KMS-11 (cell line): ENCODE results near the gene TMEM126A.

ENCODE experiments used
- H2AFZ ChIP-seq: fragments of 200-600 bp; sonication (generic); 2 replicates; pipeline ENCODE4 v1.6.1; 2016; ENCODE audit warnings: antibody characterized with exemption, mixed run types, low read depth
- H3K27ac ChIP-seq: fragments of 200-600 bp; sonication (generic); 2 replicates; pipeline ENCODE4 v1.6.1; 2016; ENCODE audit warnings: mild to moderate bottlenecking, mixed run types
- H3K27me3 ChIP-seq: fragments of 200-600 bp; sonication (generic); 2 replicates; pipeline ENCODE4 v1.6.1; 2017; ENCODE audit warnings: mild to moderate bottlenecking, low read depth, mixed run types, moderate library complexity; ENCODE audit not compliant: insufficient read depth
- H3K36me3 ChIP-seq: fragments of 200-600 bp; sonication (generic); 2 replicates; pipeline ENCODE4 v1.6.1; 2017; ENCODE audit warnings: mild to moderate bottlenecking, mixed run types; ENCODE audit not compliant: insufficient read depth
- H3K4me1 ChIP-seq: fragments of 200-600 bp; sonication (generic); 2 replicates; pipeline ENCODE4 v1.6.1; 2016; ENCODE audit warnings: mild to moderate bottlenecking, low read depth, mixed run types; ENCODE audit not compliant: poor library complexity, severe bottlenecking
- H3K4me2 ChIP-seq: fragments of 200-600 bp; sonication (generic); 2 replicates; pipeline ENCODE4 v1.7.0; 2016; ENCODE audit warnings: mild to moderate bottlenecking, mixed run types
- H3K4me3 ChIP-seq: fragments of 200-600 bp; sonication (generic); IDR thresholded peaks from 2 replicates; pipeline ENCODE4 v1.6.1; 2017; ENCODE audit warnings: low read depth, low read length, mixed read lengths; ENCODE audit not compliant: insufficient read depth
- H3K79me2 ChIP-seq: fragments of 200-600 bp; sonication (generic); 2 replicates; pipeline ENCODE4 v1.6.1; 2016; ENCODE audit warnings: low read depth, mixed run types; ENCODE audit not compliant: insufficient read depth
- H3K9ac ChIP-seq: fragments of 200-600 bp; sonication (generic); 2 replicates; pipeline ENCODE4 v1.6.1; 2016; ENCODE audit warnings: mild to moderate bottlenecking, mixed run types
- H4K20me1 ChIP-seq: fragments of 200-600 bp; sonication (generic); 2 replicates; pipeline ENCODE4 v1.6.1; 2016; ENCODE audit warnings: mild to moderate bottlenecking, mixed run types; ENCODE audit not compliant: insufficient read depth
- CTCF ChIP-seq: fragments of 200-600 bp; sonication (generic); conservative IDR thresholded peaks from 2 replicates; pipeline ENCODE4 v1.6.1; 2017; ENCODE audit warnings: low read depth, mild to moderate bottlenecking, antibody characterized with exemption, low read length, moderate library complexity, mixed read lengths

Gene TMEM126A

DNA sequence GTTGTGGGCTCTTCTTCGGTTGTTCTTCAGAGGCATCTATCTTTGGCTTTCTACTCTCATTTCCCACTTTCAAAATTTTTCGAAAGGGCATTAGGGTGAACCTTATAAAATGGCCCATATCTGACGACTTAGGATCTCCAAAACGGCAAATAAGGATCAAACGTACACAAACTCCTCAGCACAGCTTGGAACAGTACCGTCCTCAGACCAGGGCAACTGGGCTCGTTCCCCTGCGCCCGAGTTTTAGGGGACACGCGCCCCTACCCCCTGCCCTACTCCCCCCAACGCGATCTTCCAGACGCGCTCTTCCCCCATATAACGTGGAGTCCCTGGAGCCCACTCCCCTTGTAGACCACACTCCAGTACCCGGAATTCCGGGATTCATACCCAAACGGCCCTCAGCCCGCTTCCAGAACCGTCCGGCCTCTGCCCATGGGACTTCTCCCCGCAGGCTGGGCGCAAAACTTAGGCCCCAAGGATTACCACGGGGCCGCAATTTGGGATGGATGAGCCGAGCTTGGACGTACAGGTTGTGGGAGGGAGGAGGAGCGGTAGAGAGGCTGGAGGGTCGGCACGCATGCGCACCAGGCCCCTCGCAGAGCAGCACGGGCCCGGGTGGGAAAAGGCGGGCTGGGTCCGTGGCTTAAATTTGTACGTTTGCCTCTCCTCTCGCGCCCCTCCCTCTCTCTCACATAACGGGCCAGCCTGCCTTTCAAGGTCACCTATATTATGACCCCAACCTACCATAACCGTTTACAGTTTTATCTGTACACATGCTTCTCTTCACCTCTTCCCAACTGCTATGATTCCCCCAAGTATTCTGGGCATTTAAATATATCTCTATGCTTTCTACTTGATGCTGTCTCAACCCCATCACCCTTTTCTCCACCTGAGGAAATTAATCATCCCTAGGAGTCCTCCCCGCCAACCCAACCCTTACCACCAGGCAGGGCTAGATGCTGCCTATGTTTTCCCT is 34.9 kb downstream of the TMEM126A start:
- Histone ChIP-seq H4K20me1 (no peaks in the 10 kb centered on the region), H3K9ac (peak overlapping the region; percentile 70), H3K4me2 (peak overlapping the region; percentile 70), H2AFZ (peak overlapping the region; percentile 96), H3K27ac (0 out of 2 replicates have a peak overlapping the region, but pooled peaks have one; percentile 23), H3K36me3 (no peaks in the 10 kb centered on the region), H3K79me2 (no peaks in the 10 kb centered on the region), H3K27me3 (no peaks in the 10 kb centered on the region), H3K4me1 (peaks cover 14% of the 10 kb centered on the region), H3K4me3 (no peak overlapping the region)
- no peak for TF ChIP-seq CTCF

GRCh38 chr11:85685125-85685819 is 37.5 kb downstream of the TMEM126A start:
- Histone ChIP-seq H3K36me3 (no peaks in the 10 kb centered on the region), H3K27ac (no peak overlapping the region), H3K79me2 (no peaks in the 10 kb centered on the region), H2AFZ (no peak overlapping the region), H3K4me1 (peaks cover 14% of the 10 kb centered on the region), H3K27me3 (no peaks in the 10 kb centered on the region), H3K4me3 (no peak overlapping the region), H3K9ac (no peak overlapping the region), H3K4me2 (no peak overlapping the region), H4K20me1 (no peaks in the 10 kb centered on the region)
- no peak for TF ChIP-seq CTCF

GRCh38 chr11:85685820-85686459 is 38.2 kb downstream of the TMEM126A start, which contains the start of gene CCDC89:
CCDC89 (minus strand) TSS chr11:85686195; CDS start chr11:85686130, 65 bp downstream.
- Histone ChIP-seq H2AFZ (no peak within 1 kb of the TSS), H3K4me2 (no peak within 1 kb of the TSS), H3K27me3 (no peaks in the 10 kb centered on the region), H3K79me2 (no peaks in the 10 kb centered on the region), H3K4me1 (peaks cover 11% of the 10 kb centered on the region), H3K4me3 (no peak within 1 kb of the TSS), H4K20me1 (no peaks in the 10 kb centered on the region), H3K27ac (no peak within 1 kb of the TSS), H3K36me3 (no peaks in the 10 kb centered on the region), H3K9ac (no peak within 1 kb of the TSS)
- no peak for TF ChIP-seq CTCF

DNA sequence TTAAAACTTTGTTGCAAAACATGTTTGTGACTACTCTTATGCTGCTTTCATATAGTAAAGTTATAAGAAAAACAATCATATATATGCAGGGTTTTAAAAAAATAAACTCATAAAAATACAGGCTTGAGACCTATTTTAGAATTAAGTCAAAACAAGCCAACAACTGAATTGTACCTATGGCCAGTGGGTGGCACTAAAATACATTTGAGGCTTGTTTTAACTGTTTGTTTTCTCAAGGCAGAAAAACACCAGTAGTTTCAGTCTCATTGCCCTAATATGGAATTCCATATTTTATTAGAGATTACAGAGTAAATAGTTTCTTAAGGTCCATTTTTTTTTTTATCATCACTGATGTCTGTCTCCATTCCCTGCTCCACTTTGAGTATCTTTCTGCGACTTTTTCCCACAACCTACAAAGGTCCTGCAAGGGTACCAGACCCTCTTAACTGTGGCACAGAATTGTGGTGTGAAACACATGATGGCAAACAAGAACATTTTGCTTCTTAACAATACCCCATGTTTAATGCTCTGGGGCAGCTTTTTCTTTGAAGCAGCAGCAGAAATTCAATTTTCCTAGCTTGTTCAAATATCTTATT is 46.7 kb downstream of the TMEM126A start:
- Histone ChIP-seq H3K4me1 (no peaks in the 10 kb centered on the region), H3K27ac (no peak overlapping the region), H3K4me2 (no peak overlapping the region), H3K27me3 (no peaks in the 10 kb centered on the region), H4K20me1 (no peaks in the 10 kb centered on the region), H3K36me3 (no peaks in the 10 kb centered on the region), H2AFZ (no peak overlapping the region), H3K79me2 (no peaks in the 10 kb centered on the region), H3K4me3 (no peak overlapping the region), H3K9ac (no peak overlapping the region)
- peak; percentile 47 for TF ChIP-seq CTCF
